ENCODE results near the gene CIDEC.
"Not testable (repeated sequence)": the region's sequence is repeated elsewhere in the genome, so short reads cannot be mapped to it uniquely, and the experiment has no call there.

GRCh38 chr3:9895715-9896114 lies 15.7 kb upstream of the CIDEC start:
- TF ChIP-seq CTCF, POLR2A (IDR thresholded peaks at IDR 0.05): not testable (repeated sequence)
